DMS79 treated with DMSO at 0.1 percent for 48 hours (cell line): ENCODE data around the gene OR2A2.
"Not testable (repeated sequence)": the region's sequence is repeated elsewhere in the genome, so short reads cannot be mapped to it uniquely, and the experiment has no call there.

Experiments
- DNase-seq: peaks from one replicate; lab custom pipeline; 2025; lab: John Stamatoyannopoulos, UW

The OR2A2 gene, protein sequence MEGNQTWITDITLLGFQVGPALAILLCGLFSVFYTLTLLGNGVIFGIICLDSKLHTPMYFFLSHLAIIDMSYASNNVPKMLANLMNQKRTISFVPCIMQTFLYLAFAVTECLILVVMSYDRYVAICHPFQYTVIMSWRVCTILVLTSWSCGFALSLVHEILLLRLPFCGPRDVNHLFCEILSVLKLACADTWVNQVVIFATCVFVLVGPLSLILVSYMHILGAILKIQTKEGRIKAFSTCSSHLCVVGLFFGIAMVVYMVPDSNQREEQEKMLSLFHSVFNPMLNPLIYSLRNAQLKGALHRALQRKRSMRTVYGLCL

DNA sequence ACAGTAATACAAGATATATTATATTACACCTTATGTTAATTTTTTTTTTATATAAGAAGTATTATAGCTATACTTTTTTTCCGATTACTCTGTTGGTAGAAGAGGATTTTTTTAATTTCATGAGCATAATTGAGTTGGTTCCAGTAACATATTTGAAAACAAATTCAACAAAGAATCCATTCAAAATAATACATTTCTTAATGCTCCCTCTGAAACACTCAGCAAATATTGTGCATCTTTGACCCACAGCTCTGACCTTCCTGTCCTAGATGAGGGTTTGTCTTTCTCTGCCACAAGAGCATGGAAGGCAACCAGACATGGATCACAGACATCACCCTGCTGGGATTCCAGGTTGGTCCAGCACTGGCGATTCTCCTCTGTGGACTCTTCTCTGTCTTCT, at the start of gene OR2A2:
OR2A2 (plus strand) TSS at position 301 of the 400 bp plus-strand sequence; CDS start at position 301, 0 bp downstream.
- no peak for DNase-seq

DNA sequence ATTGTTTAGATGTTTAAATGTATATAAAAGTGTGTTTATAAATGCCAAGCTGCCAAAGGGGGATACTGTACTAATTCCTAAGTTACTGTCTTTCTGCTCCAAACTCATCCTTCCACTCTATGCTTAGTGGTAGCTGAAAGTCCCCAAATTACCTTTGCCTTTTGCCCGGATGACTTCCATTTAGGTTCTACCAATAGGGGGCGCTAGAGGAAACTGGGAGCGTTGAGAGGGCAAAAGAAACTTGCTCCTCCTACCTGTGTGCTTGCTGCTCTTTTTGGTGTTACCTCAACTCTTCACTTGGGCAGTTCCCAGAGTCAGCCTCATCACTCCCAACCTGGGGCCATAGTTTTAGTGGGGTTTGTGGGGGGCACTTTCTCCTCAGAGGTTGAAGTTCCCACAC, 45.7 kb upstream of the OR2A2 start:
- DNase-seq = no peak

DNA sequence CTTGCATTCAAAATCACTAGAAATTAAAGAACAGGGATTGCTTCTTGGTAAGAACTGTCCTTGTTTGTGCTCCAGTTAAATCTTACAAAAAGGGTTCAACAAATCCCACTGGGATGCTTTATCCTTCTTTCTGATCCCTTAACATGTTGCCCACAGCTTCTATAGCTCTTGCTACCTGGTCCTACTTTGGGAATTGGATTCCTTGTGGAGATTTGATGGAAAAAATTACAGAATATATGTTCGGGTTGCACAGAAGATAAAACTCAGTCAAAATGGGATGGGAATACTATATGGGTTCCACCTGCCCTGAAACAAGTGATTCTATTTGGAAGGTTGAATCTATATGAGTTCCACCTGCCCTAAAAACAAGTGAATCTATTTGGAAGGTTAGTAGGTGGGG, 39.9 kb upstream of the OR2A2 start, which contains the start of gene OR2A25:
OR2A25 (plus strand) TSS at position 301 of the 400 bp plus-strand sequence. CDS start 4,409 bp downstream, outside the sequence.
- DNase-seq = no peak

DNA sequence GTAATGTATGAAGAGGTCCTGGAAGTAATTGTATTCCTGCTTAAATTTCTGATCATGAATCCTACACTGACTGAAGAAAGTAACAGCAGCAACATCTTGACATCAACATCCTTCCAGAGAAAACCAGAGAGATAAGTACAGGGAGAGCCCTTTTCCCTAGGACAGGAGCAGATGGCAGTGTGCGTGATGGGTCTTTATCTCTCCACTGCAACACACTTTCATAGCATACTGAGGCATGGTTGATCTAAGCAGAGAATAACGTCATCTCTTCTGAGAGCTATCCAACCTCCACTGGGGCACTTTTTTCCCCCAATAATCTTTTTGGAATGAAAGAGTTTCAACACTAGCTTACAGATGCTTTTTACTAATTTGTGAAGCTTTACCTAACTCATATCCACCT, 39.4 kb upstream of the OR2A2 start:
- no peak for DNase-seq

- no peak for DNase-seq
Observed at GRCh38 chr7:144074374-144074773, 35.0 kb upstream of the OR2A2 start.

DNA sequence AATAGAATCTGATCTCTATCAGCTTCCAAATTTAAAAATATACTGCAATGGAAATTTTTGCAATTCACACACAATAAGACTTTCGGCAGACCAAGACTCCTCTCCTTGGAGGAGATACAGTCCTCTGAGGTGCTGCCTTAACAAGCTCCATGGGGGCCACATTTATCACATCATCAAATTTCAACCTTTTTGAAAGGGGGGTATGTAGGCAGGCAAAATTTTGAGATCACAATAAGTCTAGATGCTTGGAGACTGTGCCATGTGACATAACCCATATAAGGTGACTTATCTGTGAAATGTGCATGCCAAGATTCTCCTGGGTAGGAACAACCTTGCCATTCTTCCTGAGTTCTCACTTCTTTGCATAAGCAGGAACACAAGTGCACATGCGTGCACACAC, 23.4 kb upstream of the OR2A2 start, which contains the start of gene OR2A12:
OR2A12 (plus strand) TSS at position 301 of the 400 bp plus-strand sequence. CDS start 8,830 bp downstream, outside the sequence.
- no peak for DNase-seq

DNA sequence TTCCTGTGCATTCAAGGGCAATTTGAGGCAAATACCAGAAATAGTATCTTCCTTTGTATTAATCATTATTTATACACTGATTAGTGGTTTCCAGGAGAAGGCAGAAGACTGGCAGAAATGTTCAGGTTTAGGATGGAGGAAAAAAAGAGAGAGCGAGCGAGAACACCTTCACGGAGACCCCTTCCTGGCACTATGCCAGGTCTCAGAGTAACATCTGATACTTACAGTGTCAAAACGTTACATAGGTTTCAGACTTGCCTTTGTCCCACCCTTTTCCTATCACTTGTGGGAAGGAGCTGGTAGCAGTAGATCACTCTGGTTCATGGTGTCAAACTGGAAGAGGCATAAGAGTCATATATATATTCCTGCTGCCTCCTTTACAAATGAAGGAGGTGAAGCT, 22.7 kb upstream of the OR2A2 start:
- no peak for DNase-seq

GRCh38 chr7:144087230-144087629, 22.2 kb upstream of the OR2A2 start:
- DNase-seq = no peak

DNA sequence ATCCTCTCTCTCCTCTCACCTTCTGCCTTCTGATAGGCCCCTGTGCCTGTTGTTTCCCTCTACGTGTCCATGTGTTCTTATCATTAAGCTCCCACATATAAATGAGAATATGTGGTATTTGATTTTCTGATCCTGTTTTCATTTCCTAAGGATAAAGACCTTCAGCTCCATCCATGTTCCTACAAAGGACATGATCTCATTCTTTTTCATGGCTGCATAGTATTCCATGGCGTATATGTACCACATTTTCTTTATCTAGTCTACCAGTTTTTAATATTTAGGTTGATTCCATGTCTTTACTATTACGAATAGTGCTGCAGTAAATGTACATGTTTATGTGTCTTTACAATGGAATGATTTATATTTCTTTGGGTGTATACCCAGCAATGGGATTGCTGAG, 18.7 kb upstream of the OR2A2 start:
- no peak for DNase-seq

GRCh38 chr7:144098776-144099175, 10.6 kb upstream of the OR2A2 start:
- DNase-seq = no peak

- no peak for DNase-seq
Observed at GRCh38 chr7:144100607-144101006, 8.8 kb upstream of the OR2A2 start.

DNA sequence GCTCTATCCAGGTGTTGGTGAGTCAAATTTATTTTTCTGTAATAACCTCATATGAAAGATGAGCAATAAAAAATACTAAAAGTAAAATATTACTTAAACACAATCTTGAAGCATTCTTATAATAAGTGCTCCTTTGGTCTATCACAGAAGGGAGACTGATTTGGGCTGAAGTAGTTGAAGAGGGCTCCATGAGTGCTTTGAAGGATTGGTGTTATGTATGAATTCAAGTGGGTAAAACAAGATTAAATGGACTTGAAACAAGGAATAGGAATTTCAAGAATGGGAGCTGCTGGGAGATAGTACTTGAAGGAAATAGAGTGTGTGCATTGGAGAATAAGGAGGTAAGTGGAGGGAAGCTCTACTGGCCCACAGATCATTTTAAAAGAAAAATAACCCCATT, 7.3 kb upstream of the OR2A2 start:
- peak; percentile 91 for DNase-seq

GRCh38 chr7:144105211-144105610, 4.2 kb upstream of the OR2A2 start:
- no peak for DNase-seq

GRCh38 chr7:144110272-144110671, 889 bp downstream of the OR2A2 start:
- DNase-seq = no peak

- DNase-seq = no peak
Observed at GRCh38 chr7:144113651-144114050, 4.3 kb downstream of the OR2A2 start.

GRCh38 chr7:144118341-144118740, 9.0 kb downstream of the OR2A2 start:
- DNase-seq = no peak

- no peak for DNase-seq
Observed at GRCh38 chr7:144122876-144123275, 13.5 kb downstream of the OR2A2 start, which contains the start of gene OR2A14. Gene OR2A14, plus strand, starts transcription at chr7:144123176. Its CDS starts 5,937 bp downstream, at chr7:144129113.

- DNase-seq = peak; percentile 40
Observed at GRCh38 chr7:144127714-144128334, 18.4 kb downstream of the OR2A2 start.

DNA sequence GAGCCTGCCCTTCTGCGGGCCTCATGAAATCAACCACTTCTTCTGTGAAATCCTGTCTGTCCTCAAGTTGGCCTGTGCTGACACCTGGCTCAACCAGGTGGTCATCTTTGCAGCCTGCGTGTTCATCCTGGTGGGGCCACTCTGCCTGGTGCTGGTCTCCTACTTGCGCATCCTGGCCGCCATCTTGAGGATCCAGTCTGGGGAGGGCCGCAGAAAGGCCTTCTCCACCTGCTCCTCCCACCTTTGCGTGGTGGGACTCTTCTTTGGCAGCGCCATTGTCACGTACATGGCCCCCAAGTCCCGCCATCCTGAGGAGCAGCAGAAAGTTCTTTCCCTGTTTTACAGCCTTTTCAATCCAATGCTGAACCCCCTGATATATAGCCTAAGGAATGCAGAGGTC, 20.2 kb downstream of the OR2A2 start:
- DNase-seq = not testable (repeated sequence)

- no peak for DNase-seq
Observed at GRCh38 chr7:144130730-144131129, 21.3 kb downstream of the OR2A2 start.

DNA sequence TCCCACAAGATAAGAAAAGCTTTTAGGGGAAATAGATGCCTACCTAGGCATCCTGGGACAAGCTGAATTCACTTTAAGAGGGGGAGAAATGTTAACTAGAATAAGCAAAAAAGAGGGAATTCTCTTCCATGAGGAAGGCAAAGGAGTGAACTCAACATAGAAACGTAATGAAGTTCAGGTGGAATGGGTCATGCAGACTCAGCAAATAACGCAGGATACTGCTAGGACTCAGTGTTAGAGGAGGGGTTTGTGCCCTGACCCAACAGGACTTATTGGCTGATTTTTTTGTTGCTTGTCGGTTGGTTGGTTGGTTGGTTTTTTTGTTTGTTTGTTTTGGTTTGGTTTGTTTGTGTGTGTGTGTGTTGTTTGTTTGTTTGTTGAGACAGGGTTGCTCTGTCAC, 22.9 kb downstream of the OR2A2 start:
- DNase-seq = no peak

- DNase-seq = no peak
Observed at GRCh38 chr7:144133307-144133706, 23.9 kb downstream of the OR2A2 start.

DNA sequence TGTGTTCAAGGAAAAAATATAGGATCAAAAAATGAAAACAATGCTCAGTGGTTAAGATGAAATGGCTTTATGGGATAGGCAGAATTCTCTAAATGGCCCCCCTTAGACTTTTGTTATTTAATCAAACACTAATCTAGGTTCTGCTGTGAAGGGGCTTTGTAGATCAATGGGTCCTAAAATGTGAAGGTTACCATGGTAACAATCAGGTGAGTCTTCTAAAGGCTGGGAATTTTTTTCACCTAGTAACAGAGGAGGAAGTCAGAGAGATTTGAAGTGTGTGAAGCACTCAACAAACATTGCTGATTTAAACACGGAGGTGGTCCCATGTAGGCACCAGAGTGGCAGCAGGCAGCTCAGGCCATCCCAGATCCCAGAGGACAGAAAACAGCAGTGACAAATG, 24.7 kb downstream of the OR2A2 start:
- DNase-seq = no peak
